ENCODE measurements around the gene FAM20A.

Gene FAM20A

GRCh38 chr17:68489919-68490318 is 111.2 kb downstream of the FAM20A start:
- no peak for DNase-seq

Data from NCI-H510A (cell line).